Coronary artery (tissue), 2 donors: ENCODE results near the gene AURKA.

Experiments
- DNase-seq: peaks from one replicate; pipeline ENCODE4 v3.0.0-alpha.2; 2017; ENCODE audit warnings: low spot score
- H3K27ac ChIP-seq, 2 donors: fragments of 200-600 bp; sonication (generic); one replicate each; pipeline ENCODE4 v1.5.1; 2016 to 2019
- H3K4me3 ChIP-seq: fragments of 200-600 bp; sonication (generic); 2 replicates; pipeline ENCODE4 v1.5.1; 2016; ENCODE audit warnings: mild to moderate bottlenecking, moderate library complexity
- CTCF ChIP-seq: fragments of 200-600 bp; sonication (generic); IDR thresholded peaks from one replicate; pipeline ENCODE4 v1.5.1; 2019; ENCODE audit warnings: antibody characterized with exemption

AURKA gene

GRCh38 chr20:56373942-56374341 lies 18.1 kb downstream of the AURKA start:
- H3K4me3 ChIP-seq: no peak overlapping the region
- TF ChIP-seq CTCF: no peak
- no peak overlapping the region for H3K27ac ChIP-seq
- no peak for DNase-seq

- no peak overlapping the region for H3K27ac ChIP-seq
- no peak for DNase-seq
- no peak for TF ChIP-seq CTCF
Observed at GRCh38 chr20:56372850-56373249, 19.2 kb downstream of the AURKA start.

GRCh38 chr20:56371977-56372376 lies 20.0 kb downstream of the AURKA start:
- no peak overlapping the region for H3K27ac ChIP-seq
- no peak for TF ChIP-seq CTCF
- DNase-seq: no peak

More at GRCh38 chr20:56372850-56373249, 19.2 kb downstream of the AURKA start:
- H3K4me3 ChIP-seq: no peak overlapping the region

GRCh38 chr20:56369179-56369578 lies 22.8 kb downstream of the AURKA start:
- DNase-seq: no peak
- Histone ChIP-seq H3K4me3 (no peak overlapping the region), H3K27ac (no peak overlapping the region)
- TF ChIP-seq CTCF: no peak

More at GRCh38 chr20:56371977-56372376, 20.0 kb downstream of the AURKA start:
- H3K4me3 ChIP-seq: no peak overlapping the region

- H3K4me3 ChIP-seq: no peak overlapping the region
- DNase-seq: no peak
- no peak for TF ChIP-seq CTCF
- H3K27ac ChIP-seq: no peak overlapping the region
Observed at GRCh38 chr20:56368351-56369134, 23.5 kb downstream of the AURKA start.

GRCh38 chr20:56363491-56363890 lies 28.5 kb downstream of the AURKA start:
- no peak for TF ChIP-seq CTCF
- DNase-seq: no peak
- Histone ChIP-seq H3K4me3 (no peak overlapping the region), H3K27ac (no peak overlapping the region)

- no peak for TF ChIP-seq CTCF
- DNase-seq: no peak
- H3K27ac ChIP-seq: no peak overlapping the region
- H3K4me3 ChIP-seq: no peak overlapping the region
Observed at GRCh38 chr20:56362833-56363413, 29.1 kb downstream of the AURKA start.
